ENCODE data around the gene CEP55. TPM values are rescaled to one million over a fixed set of nuclear protein-coding genes. Genes with fewer than 3 reads are reported as not detected.

The CEP55 gene
- total and polyA plus RNA-seq, 4 donors, result under 0.01 to 4.1 (median 0.46) TPM

DNA sequence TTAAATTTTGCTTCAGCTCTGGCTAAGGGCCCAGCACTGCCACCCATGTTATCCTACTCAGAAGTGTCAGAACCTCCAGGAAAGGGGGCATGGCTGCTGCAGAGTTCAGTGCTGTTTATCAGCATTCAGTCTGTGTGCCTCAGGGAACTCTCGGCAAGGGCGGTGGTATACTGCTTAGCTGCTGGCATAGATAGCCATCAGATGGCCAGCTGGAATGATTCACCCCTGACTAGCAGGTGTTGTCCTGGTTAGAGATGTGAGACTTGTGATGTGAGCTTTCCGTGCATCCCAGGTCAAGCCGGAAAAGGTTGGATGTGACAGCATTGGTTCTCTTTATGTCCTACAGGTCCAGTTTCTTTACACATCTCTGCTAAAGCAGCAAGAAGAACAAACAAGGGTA is 22.1 kb downstream of the CEP55 start:
- WGBS, result over 99% methylated on average over 4 of the region's 4 CpGs
- TF ChIP-seq FOXA1 (IDR thresholded peaks at IDR 0.05), result no peak
- TF ChIP-seq SP1 (IDR thresholded peaks at IDR 0.05), result no peak
- no peak for TF ChIP-seq NR2F2 (IDR thresholded peaks at IDR 0.05)
- TF ChIP-seq HNF4G (IDR thresholded peaks at IDR 0.05), result no peak
- no peak for TF ChIP-seq HNF4A (conservative IDR thresholded peaks at IDR 0.05)
- TF ChIP-seq RXRA (IDR thresholded peaks at IDR 0.05), result no peak
- no peak for TF ChIP-seq JUND (IDR thresholded peaks at IDR 0.05)
- TF ChIP-seq, protein P1, sequence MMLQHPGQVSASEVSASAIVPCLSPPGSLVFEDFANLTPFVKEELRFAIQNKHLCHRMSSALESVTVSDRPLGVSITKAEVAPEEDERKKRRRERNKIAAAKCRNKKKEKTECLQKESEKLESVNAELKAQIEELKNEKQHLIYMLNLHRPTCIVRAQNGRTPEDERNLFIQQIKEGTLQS (IDR thresholded peaks at IDR 0.05), result no peak
- TF ChIP-seq RAD21 (IDR thresholded peaks at IDR 0.05), result no peak
- no peak for TF ChIP-seq TAF1 (conservative IDR thresholded peaks at IDR 0.05)
- TF ChIP-seq FOXA2 (IDR thresholded peaks at IDR 0.05), result no peak
- no peak for TF ChIP-seq MAX (IDR thresholded peaks at IDR 0.05)
- TF ChIP-seq YY1 (IDR thresholded peaks at IDR 0.05), result no peak
- no peak for TF ChIP-seq GABPA (IDR thresholded peaks at IDR 0.05 in 1 of 2, conservative IDR thresholded peaks at IDR 0.05 in 1 of 2)
- no peak for TF ChIP-seq EGR1 (IDR thresholded peaks at IDR 0.05; ENCODE audit: low read depth in 2 of 2)
- no peak for TF ChIP-seq ZBTB33 (IDR thresholded peaks at IDR 0.05)
- TF ChIP-seq CTCF (IDR thresholded peaks at IDR 0.05; ENCODE audit: low read depth, low read length, missing input control), result no peak
- TF ChIP-seq REST (IDR thresholded peaks at IDR 0.05), result no peak
- DNase-seq (ENCODE audit: low spot score), result no peak
- Histone ChIP-seq H3K4me3 (ENCODE audit: low read depth in 1 of 3, low read length in 3 of 3) (no peak overlapping the region), H3K27me3 (ENCODE audit: control insufficient read depth in 4 of 4, insufficient read depth in 4 of 4, low read length in 3 of 4) (no peaks in the 10 kb centered on the region), H3K27ac (ENCODE audit: low read depth in 1 of 2, low read length in 2 of 2) (no peak overlapping the region), H3K4me1 (ENCODE audit: control insufficient read depth in 4 of 4, insufficient read depth in 4 of 4, low read length in 3 of 4) (no peaks in the 10 kb centered on the region), H3K36me3 (ENCODE audit: control insufficient read depth in 4 of 4, insufficient read depth in 3 of 4, low read depth in 1 of 4, low read length in 3 of 4) (no peaks in the 10 kb centered on the region), H3K9ac (ENCODE audit: low read depth in 1 of 2, low read length in 2 of 2) (no peak overlapping the region), H3K9me3 (ENCODE audit: control insufficient read depth in 4 of 4, low read length in 3 of 4) (no peaks in the 10 kb centered on the region)
